NCI-H1417 (cell line): Measurements from ENCODE around the gene RSAD2.
"Not testable (repeated sequence)": the region's sequence is repeated elsewhere in the genome, so short reads cannot be mapped to it uniquely, and the experiment has no call there.

ENCODE experiments used
- DNase-seq, 3 experiments: peaks; one replicate each; lab custom pipeline; 2025; lab: John Stamatoyannopoulos, UW

Gene RSAD2, protein sequence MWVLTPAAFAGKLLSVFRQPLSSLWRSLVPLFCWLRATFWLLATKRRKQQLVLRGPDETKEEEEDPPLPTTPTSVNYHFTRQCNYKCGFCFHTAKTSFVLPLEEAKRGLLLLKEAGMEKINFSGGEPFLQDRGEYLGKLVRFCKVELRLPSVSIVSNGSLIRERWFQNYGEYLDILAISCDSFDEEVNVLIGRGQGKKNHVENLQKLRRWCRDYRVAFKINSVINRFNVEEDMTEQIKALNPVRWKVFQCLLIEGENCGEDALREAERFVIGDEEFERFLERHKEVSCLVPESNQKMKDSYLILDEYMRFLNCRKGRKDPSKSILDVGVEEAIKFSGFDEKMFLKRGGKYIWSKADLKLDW

DNA sequence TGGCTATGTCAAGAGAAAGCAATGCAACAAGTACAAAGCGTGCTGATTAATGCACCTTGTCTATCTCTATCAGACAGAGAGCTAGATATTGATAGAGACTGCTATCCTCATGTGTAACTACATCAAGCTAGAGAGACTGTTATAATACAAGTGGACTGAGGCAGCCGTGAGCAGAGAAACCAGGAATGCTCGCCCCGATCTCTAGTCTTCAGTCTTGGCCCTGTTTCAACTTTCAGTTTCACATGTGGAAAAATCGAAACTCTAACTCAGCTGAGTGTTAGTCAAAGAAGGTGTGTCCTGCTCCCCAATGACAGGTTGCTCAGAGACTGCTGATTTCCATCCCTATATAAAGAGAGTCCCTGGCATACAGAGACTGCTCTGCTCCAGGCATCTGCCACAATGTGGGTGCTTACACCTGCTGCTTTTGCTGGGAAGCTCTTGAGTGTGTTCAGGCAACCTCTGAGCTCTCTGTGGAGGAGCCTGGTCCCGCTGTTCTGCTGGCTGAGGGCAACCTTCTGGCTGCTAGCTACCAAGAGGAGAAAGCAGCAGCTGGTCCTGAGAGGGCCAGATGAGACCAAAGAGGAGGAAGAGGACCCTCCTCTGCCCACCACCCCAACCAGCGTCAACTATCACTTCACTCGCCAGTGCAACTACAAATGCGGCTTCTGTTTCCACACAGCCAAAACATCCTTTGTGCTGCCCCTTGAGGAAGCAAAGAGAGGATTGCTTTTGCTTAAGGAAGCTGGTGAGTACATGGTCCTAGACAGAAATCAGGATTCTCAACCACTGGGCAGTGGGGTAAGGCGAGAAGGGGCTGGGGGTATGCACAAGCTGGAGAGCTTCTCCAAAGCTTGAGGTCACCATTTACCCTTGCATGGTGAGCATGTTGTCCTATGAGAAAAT, at the start of gene RSAD2:
TSS of gene RSAD2 (plus strand) at position 376 of the 903 bp plus-strand sequence. CDS start at position 400, 24 bp downstream.
- DNase-seq = peak in 2 of 3 experiments; percentile 57 to 80

GRCh38 chr2:6828299-6828584, 49.3 kb upstream of the RSAD2 start:
- peak; percentile 32 to 78 (median 37) for DNase-seq

DNA sequence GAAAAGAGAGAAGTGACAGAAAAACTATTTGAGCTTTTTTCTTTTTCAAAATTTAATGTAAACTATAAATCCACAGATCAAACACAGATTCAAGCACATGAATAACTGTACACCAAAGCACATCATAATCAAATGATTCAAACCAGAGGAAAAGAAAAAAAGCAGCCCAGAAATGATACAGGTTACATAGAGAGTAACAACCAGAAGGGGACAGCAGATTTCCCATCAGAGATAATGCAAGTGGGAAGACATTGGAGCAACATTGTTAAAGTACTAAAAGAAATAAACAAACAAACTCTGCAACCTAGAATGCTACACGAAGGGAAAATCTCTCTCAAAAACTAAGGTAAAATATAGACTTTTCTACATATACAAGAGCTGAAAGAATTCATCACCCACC, 46.3 kb upstream of the RSAD2 start:
- no peak for DNase-seq

- DNase-seq = no peak
Measured at GRCh38 chr2:6832596-6833299, 44.8 kb upstream of the RSAD2 start.

- DNase-seq = no peak
Measured at GRCh38 chr2:6833300-6833604, 44.3 kb upstream of the RSAD2 start.

DNA sequence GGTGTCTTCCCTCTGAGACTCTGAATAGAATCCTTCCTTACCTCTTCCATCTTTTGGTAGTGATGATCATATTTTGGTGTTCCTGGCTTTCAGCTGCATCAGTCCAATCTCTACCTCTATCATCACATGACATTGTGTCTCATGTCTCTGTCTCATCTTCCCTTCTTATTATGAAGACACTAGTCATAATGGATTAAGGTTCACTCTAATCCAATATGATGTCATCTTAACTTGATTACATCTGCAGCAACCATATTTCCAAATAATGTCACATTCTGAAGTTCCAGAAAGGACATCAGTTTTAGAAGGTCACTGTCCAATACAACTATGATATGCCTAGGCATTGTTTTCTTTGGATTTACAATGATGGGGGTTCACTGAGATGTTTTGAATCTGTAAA, 43.4 kb upstream of the RSAD2 start:
- DNase-seq = no peak

GRCh38 chr2:6835467-6835866, 42.1 kb upstream of the RSAD2 start:
- no peak for DNase-seq

- DNase-seq = no peak
Measured at GRCh38 chr2:6838673-6839319, 38.8 kb upstream of the RSAD2 start.

DNA sequence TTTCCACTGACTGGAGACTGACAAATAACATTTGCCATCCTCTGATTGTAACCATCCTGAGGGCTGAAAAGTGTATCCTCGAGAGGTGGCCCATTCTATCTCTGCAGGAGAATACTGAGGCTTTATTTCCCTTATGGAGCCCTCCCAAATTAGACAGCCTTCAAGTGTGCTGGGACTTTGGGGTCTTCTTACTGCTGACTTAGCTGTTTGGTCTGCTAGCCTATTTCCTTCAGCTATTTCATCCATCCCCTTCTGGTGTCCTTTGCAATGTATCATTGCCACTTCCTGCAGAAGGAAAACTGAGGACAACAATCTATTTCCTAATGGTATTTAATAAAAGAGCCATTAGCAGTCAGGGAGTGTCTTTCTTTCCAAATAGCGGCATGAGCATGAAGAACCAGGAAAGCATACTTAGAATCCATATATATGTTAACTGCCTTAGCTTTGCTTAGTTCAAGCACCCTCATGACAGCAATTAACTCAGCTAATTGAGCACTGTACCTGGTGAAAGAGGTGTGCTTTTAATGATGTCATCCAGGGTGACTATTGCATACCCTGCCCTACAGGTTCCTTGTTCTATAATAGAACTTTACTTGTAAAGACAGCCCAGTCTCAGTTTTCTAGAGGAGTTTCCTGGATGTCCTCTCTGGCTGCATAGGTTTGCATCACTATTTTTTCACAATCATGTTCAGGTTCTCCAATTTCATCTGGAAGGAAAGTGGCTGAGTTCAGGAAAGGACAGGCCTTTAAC, 35.9 kb upstream of the RSAD2 start:
- no peak for DNase-seq

DNA sequence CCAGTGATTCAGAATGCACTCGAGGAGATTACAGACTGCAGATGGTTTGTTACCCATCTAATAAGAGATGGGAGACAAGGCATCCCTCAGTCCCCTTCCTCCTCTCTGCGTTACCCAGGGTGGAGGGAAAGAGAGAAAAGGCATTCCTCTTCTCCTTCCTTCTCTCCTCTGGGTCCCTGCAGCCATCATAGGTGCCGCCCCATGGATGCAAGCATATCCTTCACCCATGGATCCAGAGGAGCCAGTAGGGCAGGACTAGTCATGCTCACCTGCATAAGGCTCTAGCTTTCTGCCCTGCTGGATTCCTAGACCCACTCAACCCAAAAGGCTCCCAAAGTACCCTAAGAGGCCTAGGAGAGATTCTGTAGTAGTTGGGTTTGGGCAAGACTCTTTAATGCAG, 32.3 kb upstream of the RSAD2 start:
- peak; percentile 18 to 56 (median 32) for DNase-seq

DNA sequence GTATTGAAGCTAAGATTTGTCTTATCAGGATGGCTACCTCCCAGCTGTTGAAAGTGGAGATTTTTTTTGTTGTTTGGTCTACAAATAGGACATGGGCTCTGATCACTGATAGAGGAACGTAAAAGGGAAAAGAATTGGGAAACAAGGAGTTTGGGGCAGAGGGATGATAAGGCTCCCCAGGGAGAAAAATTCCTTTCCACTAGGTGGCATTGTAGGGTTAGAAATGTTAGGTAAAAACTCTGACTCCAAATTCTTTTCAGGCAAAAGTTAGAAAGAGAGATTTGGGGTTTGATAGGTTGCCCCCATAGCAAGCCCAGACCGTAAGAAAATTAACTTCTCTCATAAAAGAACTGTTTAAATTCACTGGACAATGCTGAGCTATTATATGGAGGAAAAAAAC, 31.7 kb upstream of the RSAD2 start:
- no peak for DNase-seq

- DNase-seq = no peak
Measured at GRCh38 chr2:6846540-6846939, 31.0 kb upstream of the RSAD2 start.

- DNase-seq = no peak
Measured at GRCh38 chr2:6846967-6847681, 30.5 kb upstream of the RSAD2 start.

- no peak for DNase-seq
Measured at GRCh38 chr2:6852195-6852594, 25.4 kb upstream of the RSAD2 start.

DNA sequence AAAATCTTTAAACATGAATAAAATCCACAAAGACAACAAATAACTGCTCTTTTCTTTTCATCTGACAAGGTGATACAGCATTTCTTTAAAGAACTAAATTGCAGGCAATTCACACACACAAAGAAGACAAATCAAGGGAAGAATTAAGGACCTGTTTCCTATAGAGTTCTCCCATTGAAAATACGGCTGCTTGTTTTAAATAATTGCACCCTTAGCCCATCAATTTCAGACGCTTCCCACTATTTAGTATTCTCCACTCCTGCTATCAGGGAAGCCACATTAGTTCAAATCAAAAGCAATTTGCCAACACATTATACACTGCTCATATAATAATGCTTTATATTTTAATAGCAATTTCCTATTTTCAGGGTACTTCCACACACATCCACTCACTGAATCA, 23.2 kb upstream of the RSAD2 start:
- DNase-seq = peak in 2 of 3 experiments; percentile 54 to 85

DNA sequence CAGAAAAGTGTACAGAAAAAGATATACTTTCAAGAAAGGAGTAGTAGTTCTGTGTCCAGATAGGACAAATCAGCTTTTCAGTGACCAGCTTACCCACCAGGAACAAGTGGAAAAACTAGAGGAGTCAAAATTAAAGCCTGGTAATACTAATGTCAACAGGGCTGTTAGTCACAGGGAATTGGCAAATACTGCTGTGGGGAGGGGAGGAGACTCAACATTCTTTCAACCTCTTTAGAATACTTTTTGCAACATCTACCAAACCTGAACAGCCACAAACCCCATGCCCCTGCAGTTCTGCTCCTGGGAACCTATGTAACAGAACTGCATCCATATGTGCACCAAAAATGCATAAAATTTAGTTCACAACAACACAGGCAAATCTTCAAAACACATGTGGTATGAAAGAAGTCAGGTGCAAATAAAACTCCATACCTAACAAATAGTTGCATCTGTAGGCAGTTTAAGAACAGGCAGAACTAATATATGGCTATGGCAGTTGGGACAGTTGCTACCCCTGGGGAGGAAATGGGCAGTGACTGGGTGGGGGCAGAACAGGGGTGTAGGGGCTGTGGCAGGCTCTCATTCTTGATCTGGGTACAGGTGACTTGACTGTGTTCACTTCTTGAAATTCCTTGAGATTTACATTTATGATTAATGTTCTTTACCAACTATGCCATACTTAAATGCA, 21.6 kb upstream of the RSAD2 start:
- DNase-seq = no peak

DNA sequence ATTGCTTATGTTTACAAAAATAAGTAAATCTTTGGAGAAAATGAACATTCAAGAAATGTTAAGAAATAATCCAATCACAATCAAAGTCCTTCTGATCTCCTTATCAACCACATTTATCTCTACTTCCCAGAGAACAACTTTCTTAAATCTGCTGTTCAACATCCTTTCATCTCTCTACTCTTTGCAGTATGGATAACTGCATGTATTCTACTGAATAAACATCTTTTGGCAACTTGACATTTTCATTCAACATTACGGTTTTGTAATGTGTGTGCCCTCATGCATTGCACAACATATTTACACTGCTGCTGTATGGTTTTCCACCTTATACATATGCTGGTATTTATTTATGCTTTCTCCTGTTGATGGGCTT, 21.0 kb upstream of the RSAD2 start:
- no peak for DNase-seq

GRCh38 chr2:6858466-6859027, 19.0 kb upstream of the RSAD2 start:
- DNase-seq = not testable (repeated sequence)

DNA sequence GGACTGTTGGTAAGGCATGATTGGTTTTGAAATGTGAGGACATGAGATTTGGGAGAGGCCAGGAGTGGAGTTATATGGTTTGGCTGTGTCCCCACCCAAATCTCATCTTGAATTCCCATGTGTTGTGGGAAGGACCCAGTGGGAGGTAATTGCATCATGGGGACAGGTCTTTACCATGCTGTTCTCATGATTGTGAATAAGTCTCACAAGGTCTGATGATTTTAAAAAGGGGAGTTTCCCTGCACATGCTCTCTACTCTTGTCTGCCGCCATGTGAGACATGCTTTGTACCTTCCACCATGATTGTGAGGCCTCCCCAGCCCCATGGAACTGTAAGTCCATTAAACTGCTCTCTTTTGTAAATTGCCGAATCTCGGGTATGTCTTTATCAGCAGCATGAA, 17.3 kb upstream of the RSAD2 start:
- no peak for DNase-seq

GRCh38 chr2:6863792-6864191, 13.8 kb upstream of the RSAD2 start:
- peak in 2 of 3 experiments; percentile 17 to 85 for DNase-seq
